ENCODE results near the gene PIEZO2.

The PIEZO2 gene

GRCh38 chr18:11112286-11112685, 37.1 kb downstream of the PIEZO2 start:
- no peak for DNase-seq

DNA sequence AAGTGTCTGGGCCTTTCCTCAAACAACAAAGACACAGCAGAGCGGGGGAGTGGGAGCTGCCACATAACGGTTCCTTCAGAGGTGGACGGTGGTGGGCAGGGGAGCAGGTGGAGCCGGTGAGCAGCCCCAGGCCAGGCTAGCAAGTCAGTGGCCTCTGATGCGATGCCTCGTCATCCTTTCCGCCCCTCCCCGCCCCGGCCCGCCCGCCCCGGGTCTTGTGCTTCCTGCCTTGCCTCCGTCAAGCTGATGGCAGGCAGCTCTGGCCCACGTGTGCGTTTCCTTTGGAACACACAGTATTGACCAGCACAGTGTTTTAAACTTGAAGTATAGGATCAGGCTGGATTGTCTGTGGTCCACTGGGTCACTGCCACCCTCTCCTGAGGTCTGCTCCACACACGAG, 38.9 kb downstream of the PIEZO2 start:
- DNase-seq, result no peak

DNA sequence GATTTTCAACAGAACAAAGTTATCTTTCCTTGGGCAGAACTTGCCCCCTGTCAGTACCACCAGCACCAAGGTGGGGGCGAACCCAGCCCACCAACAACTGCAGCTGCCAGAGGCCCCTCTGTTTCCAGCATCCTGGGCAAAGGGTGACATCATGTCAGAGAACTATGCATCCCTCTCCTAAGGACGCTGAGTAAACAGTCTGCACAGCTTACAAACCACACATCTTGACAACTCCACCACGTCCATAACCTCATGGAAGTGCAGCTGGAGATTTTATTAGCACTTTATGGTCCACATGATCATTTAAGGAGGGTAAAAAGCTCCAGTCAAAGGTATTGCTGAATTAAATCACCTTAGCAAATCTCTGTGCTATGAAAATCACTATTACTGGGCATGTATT, 40.4 kb downstream of the PIEZO2 start:
- no peak for DNase-seq

DNA sequence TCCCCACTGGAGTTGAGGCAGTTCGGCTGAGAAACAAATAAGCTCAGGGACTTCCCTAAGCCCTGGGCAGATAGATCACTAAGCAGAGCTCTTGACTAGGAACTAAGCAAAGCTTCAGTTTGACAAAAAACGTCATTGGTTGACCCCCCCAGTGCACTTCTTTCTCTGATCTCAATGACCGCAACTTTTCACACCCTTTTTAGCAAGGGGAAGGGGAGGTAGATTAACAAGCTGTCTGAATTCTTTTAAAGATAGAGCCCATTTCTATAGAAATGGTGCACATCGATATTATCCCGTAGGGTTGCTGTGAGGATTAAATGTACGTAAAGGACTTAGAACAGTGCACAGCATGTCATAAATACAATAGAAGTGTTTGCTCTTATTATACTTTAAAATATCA, 42.5 kb downstream of the PIEZO2 start:
- DNase-seq, result no peak

DNA sequence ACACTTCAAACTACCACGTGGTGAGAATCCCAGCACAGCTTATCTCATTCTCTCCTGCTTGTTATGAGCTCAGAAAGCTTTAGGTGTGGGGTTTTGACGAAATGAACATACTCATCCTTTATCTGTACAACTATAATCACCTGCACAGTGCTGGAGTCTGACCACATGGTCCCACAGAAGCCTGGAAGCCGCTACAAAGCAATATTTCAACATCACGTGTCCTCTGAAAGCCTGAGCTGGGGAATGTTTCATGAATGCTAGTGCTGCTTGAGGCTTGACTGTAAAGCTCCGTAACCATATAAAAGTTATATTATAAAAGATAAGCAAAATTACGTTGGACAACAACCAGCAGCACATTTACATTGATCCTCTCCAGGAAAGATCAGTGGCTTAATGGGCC, 43.9 kb downstream of the PIEZO2 start:
- DNase-seq, result no peak

DNA sequence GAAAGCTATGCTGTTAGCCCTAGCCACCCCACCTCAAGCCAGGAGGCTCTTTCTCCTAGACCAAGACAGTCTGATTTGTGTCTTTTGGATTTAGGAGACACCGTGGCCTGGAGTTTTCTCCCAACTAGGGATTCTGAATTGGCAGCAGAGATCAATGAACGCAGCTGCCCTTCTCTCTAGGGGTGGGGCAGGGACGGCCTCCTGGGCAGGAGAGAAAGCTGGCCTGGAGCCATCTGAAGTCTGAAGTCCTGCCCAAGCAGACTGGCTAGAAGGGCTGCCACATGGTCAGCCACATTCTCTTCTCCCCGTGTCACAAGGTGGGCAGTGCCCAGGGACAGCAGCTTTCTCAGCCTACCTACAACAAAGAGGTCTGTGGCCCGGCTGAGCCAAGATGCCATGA, 45.1 kb downstream of the PIEZO2 start:
- no peak for DNase-seq

- no peak for DNase-seq
These were observed 52.3 kb downstream of the PIEZO2 start for GRCh38 chr18:11096839-11097750.

- no peak for DNase-seq
These were observed 53.0 kb downstream of the PIEZO2 start for GRCh38 chr18:11096411-11096810.

- DNase-seq, result no peak
These were observed 53.6 kb downstream of the PIEZO2 start for GRCh38 chr18:11095674-11096293.

- DNase-seq, result no peak
These were observed 54.2 kb downstream of the PIEZO2 start for GRCh38 chr18:11095211-11095610.

- no peak for DNase-seq
These were observed 57.6 kb downstream of the PIEZO2 start for GRCh38 chr18:11091746-11092145.

GRCh38 chr18:11089931-11090715, 59.2 kb downstream of the PIEZO2 start:
- DNase-seq, result no peak

DNA sequence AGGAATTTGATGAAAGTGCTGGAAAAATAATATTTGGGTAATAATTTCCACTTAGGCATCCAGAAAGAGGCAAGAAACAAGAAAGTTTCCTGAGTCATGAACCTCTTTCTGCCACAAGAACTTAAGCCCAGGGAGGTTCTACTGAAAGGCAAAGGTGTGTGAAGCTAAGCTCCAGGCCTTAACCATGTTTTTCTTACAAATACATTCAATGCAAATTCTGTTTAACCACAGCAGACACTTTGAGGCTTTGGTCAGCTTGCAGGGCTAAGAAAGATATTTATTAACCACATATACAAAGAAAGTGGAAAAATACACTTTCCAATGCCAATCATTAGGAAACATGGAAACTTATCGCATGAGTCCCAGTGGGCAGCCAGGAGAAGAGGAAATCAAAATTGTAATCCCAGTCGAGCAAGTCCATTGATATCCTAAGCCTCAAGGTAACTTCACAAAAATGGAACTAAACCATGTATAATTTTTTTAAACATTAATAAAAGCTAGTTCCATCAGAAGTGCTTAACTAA, 68.3 kb downstream of the PIEZO2 start:
- DNase-seq, result no peak

DNA sequence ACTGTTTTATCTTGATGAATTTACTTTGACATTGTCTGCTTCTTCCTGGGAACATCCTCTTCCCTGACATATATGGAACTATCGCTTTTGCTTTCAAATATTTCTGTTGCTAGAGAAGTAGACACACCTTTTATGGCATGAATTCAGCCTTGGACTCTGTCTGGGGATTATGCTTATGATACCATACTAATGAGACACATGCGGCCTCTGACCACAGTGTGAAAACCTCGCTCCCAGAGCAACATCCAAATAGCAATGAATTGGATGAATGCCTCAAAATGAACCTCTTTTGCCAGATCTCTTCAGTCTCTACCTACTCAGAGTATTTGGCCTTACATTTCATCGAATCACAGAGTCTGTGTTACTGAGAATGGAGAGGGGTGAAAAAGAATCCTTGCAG, 70.9 kb downstream of the PIEZO2 start:
- DNase-seq, result no peak

DNA sequence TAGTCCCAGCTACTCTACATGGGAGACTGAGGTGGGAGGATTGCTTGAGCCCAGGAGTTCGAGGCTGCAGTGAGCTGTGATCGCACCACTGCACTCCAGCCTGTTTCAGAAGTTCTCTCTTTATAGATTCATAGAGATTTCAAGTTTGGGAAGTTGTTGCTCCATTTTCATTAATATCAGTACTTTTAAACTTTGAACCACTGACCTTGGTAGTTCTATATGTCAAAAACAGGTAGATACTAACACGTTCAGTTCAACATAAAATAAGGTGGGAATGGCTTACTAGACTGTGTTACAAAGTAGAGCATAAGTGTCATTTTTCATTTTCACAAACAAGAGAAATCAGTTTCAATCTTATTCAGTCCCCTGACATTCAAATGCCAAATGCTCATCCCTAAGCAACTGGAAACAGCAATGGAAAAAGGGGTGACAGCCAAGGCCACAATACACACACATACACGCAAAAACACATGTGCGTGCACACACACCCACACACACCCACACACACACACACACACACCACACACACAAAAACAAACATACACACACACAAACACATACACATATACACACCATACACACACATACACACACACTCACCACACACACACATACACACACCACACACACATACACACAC, 71.7 kb downstream of the PIEZO2 start:
- no peak for DNase-seq

- no peak for DNase-seq
These were observed 74.5 kb downstream of the PIEZO2 start for GRCh38 chr18:11074889-11075288.

DNA sequence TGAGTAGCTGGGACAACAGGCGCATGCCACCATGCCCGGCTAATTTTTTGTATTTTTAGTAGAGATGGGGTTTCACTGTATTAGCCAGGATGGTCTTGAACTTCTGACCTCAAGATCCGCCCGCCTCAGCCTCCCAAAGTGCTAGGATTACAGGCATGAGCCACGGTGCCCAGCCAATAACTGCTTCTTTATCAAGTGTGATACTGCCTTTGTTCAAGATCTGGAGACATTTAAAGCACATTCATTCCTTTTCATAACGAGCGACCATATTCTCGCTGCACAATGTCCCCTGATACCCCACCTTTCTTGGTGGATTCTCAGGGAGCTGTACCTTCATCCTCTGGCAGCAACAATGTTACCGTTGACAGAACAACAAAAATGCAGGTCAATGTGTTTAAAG, 75.4 kb downstream of the PIEZO2 start:
- DNase-seq, result no peak

GRCh38 chr18:11072632-11073031, 76.7 kb downstream of the PIEZO2 start:
- no peak for DNase-seq

DNA sequence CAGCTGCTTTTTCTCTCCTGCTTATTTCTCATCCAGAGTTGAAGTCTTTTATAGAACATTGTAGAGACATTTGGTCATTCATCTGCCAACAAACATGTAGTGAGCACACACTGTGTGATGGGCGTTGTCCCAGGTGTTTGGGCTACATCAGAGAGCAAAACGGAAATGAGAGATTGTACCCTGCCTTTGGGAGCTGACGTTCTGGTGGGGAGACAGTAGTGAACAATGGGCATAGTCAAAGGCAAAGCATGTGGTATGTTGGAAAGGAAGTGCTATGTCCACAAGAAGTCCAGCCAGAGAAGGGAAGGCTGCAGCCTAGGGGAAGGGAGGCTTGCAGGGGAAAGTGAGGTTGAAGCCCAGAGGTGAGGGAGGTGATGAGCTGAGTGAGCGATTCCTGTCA, 78.1 kb downstream of the PIEZO2 start:
- no peak for DNase-seq

DNA sequence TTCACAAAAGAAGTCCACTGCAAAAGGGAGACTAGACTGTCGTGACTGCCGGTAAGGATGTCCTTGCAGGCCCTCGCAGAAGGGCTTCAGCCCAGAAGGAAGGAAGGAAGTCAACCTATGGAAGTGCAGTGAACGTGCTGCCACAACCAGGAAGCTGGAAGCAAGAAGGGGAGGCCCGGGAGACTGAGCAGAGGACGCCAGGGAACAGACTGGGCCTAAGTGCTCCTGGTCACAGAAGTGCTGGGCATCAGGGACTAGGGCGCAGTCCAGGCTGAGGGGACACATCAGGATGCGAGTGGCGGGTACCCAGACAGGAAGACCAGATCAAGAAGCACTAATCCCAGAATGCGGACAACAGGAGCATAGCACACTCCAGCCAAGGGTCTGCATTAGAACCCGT, 78.8 kb downstream of the PIEZO2 start:
- no peak for DNase-seq

DNA sequence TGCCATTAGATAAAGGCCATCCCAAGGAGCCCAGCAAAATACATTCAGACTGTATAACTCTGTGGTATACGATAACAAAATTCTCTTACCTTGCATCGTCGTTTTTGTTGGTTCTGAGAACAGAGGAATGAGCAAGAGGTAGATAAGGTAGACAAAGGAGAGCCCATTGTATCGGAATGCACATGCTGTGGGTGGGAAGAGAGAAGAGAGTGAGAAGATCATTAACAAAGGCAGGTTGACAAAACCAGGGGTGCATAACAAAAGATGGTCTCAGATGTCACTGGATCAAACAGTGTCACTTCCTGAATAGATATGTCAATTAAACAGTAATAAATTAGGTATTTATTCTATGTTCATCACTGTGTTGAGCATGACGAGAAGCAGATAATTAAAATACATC, 83.3 kb downstream of the PIEZO2 start:
- DNase-seq, result no peak

GRCh38 chr18:11064727-11065460, 84.5 kb downstream of the PIEZO2 start:
- DNase-seq, result no peak

All from activated gamma-delta T cell treated with Interleukin-2 at 50 U/mL for 16 hours (primary cell).